Chondrocyte (in vitro differentiated cells): ENCODE data around the gene CCDC3. TPM values are rescaled to one million over a fixed set of nuclear protein-coding genes. Genes with fewer than 3 reads are reported as not detected.

Experiments
- DNase-seq: peaks from one replicate; pipeline ENCODE4 v3.0.0; 2021; ENCODE audit warnings: mixed read lengths, low spot score
- H3K27ac Mint-ChIP-seq: one replicate; pipeline ENCODE4 v1.8.0; 2021; ENCODE audit warnings: mild to moderate bottlenecking, moderate library complexity, mixed read lengths; ENCODE audit not compliant: unreplicated experiment
- H3K27me3 Mint-ChIP-seq: 2 replicates; pipeline ENCODE4 v1.8.0; 2021; ENCODE audit warnings: low read depth, mixed read lengths
- H3K36me3 Mint-ChIP-seq: 2 replicates; pipeline ENCODE4 v1.8.0; 2021; ENCODE audit warnings: low read depth, mixed read lengths
- H3K4me1 Mint-ChIP-seq: 2 replicates; pipeline ENCODE4 v1.8.0; 2021; ENCODE audit warnings: low read depth, mild to moderate bottlenecking, mixed read lengths
- H3K4me3 Mint-ChIP-seq: one replicate; pipeline ENCODE4 v1.8.0; 2021; ENCODE audit warnings: mild to moderate bottlenecking, moderate library complexity, mixed read lengths; ENCODE audit not compliant: unreplicated experiment
- H3K9me3 Mint-ChIP-seq: 2 replicates; pipeline ENCODE4 v1.8.0; 2021; ENCODE audit warnings: low read depth, mixed read lengths
- CTCF ChIP-seq: fragments of 200-600 bp; sonication (generic); IDR thresholded peaks from 2 replicates; pipeline ENCODE4 v1.5.0; 2021; ENCODE audit warnings: antibody characterized with exemption, mild to moderate bottlenecking, moderate library complexity
- total RNA-seq: library from RNA; stranded (reverse); gene quantifications from 3 replicates; pipeline ENCODE4 v1.2.1, GENCODE V29; 2021

CCDC3 gene
- total RNA-seq, 1 donor from 2014 or later: 145 TPM

GRCh38 chr10:12862459-12862858 lies 139.1 kb downstream of the CCDC3 start:
- Mint-ChIP-seq H3K4me1 (no peaks in the 10 kb centered on the region), H3K36me3 (peaks cover 7% of the 10 kb centered on the region), H3K4me3 (no peak overlapping the region), H3K27me3 (peaks cover 16% of the 10 kb centered on the region), H3K27ac (no peak overlapping the region), H3K9me3 (peaks cover 19% of the 10 kb centered on the region)
- DNase-seq: no peak
- no peak for TF ChIP-seq CTCF

- Mint-ChIP-seq H3K36me3 (peaks cover 10% of the 10 kb centered on the region), H3K4me1 (peaks cover 3% of the 10 kb centered on the region), H3K27me3 (peaks cover 22% of the 10 kb centered on the region), H3K27ac (no peak overlapping the region), H3K9me3 (peaks cover 10% of the 10 kb centered on the region), H3K4me3 (no peak overlapping the region)
- TF ChIP-seq CTCF: no peak
- no peak for DNase-seq
Measured at GRCh38 chr10:12854988-12855387, 146.5 kb downstream of the CCDC3 start.

- DNase-seq: no peak
- no peak overlapping the region for H3K27ac Mint-ChIP-seq
- peaks cover 5% of the 10 kb centered on the region for H3K36me3 Mint-ChIP-seq
Measured at GRCh38 chr10:12852687-12853086, 148.8 kb downstream of the CCDC3 start.

GRCh38 chr10:12849319-12850181 lies 152.0 kb downstream of the CCDC3 start:
- Mint-ChIP-seq H3K27ac (peak overlapping the region; percentile 51), H3K27me3 (no peaks in the 10 kb centered on the region), H3K4me1 (peaks cover 34% of the 10 kb centered on the region), H3K9me3 (no peaks in the 10 kb centered on the region), H3K4me3 (no peak overlapping the region), H3K36me3 (no peaks in the 10 kb centered on the region)
- no peak for TF ChIP-seq CTCF
- no peak for DNase-seq

More at GRCh38 chr10:12852687-12853086, 148.8 kb downstream of the CCDC3 start:
- H3K4me1 Mint-ChIP-seq: peaks cover 11% of the 10 kb centered on the region
- TF ChIP-seq CTCF: no peak
- H3K27me3 Mint-ChIP-seq: peaks cover 8% of the 10 kb centered on the region
- H3K9me3 Mint-ChIP-seq: peaks cover 8% of the 10 kb centered on the region
- no peak overlapping the region for H3K4me3 Mint-ChIP-seq

GRCh38 chr10:12848439-12849173 lies 152.9 kb downstream of the CCDC3 start:
- DNase-seq: no peak
- Mint-ChIP-seq H3K4me3 (no peak overlapping the region), H3K9me3 (no peaks in the 10 kb centered on the region), H3K4me1 (peaks cover 41% of the 10 kb centered on the region), H3K27ac (no peak overlapping the region), H3K27me3 (no peaks in the 10 kb centered on the region), H3K36me3 (no peaks in the 10 kb centered on the region)
- TF ChIP-seq CTCF: no peak
